ENCODE measurements around the gene HMGCS2.

DNA sequence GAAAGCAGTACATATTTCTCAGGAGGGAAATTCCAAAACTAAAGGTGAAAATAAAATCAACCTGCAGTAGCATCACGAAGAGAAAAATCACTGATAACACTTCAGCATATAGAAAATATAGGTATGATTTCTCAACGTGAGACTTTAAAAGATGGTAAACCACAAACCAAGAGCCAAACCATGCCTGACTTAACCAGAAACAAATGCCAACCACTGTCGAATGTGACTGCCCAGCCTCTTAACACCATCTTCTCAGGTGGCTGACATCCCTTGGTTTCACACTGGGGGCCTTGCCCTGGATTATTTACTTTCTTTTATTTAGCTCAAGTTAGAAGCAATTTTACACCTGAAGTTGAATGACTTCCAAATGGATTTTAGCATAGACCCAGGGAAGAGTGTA lies 10.1 kb downstream of the HMGCS2 start:
- TF ChIP-seq, protein P1, sequence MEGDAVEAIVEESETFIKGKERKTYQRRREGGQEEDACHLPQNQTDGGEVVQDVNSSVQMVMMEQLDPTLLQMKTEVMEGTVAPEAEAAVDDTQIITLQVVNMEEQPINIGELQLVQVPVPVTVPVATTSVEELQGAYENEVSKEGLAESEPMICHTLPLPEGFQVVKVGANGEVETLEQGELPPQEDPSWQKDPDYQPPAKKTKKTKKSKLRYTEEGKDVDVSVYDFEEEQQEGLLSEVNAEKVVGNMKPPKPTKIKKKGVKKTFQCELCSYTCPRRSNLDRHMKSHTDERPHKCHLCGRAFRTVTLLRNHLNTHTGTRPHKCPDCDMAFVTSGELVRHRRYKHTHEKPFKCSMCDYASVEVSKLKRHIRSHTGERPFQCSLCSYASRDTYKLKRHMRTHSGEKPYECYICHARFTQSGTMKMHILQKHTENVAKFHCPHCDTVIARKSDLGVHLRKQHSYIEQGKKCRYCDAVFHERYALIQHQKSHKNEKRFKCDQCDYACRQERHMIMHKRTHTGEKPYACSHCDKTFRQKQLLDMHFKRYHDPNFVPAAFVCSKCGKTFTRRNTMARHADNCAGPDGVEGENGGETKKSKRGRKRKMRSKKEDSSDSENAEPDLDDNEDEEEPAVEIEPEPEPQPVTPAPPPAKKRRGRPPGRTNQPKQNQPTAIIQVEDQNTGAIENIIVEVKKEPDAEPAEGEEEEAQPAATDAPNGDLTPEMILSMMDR (conservative IDR thresholded peaks at IDR 0.05) = no peak
- TF ChIP-seq EZH2 (IDR thresholded peaks at IDR 0.05; ENCODE audit: low read depth) = no peak
